Measurements from ENCODE around the gene MYH11.
A peak's percentile ranks its signal among the peaks of the same experiment; 100 is the strongest.
"Not testable (repeated sequence)": the region's sequence is repeated elsewhere in the genome, so short reads cannot be mapped to it uniquely, and the experiment has no call there.

MYH11 gene

GRCh38 chr16:15742716-15743115 is 114.1 kb downstream of the MYH11 start:
- no peak for DNase-seq

- DNase-seq, result no peak
These were observed 115.5 kb downstream of the MYH11 start for GRCh38 chr16:15741207-15741871.

- DNase-seq, result no peak
These were observed 116.9 kb downstream of the MYH11 start for GRCh38 chr16:15739950-15740349.

GRCh38 chr16:15739464-15739863 is 117.4 kb downstream of the MYH11 start:
- no peak for DNase-seq

GRCh38 chr16:15737140-15737644 is 119.6 kb downstream of the MYH11 start:
- no peak for DNase-seq

- no peak for DNase-seq
These were observed 120.3 kb downstream of the MYH11 start for GRCh38 chr16:15736529-15736928.

- DNase-seq, result no peak
These were observed 121.2 kb downstream of the MYH11 start for GRCh38 chr16:15735610-15736009.

- DNase-seq, result no peak
These were observed 124.4 kb downstream of the MYH11 start for GRCh38 chr16:15732416-15732815.

GRCh38 chr16:15729152-15729551 is 127.7 kb downstream of the MYH11 start:
- DNase-seq, result no peak

GRCh38 chr16:15727697-15728096 is 129.1 kb downstream of the MYH11 start:
- not testable (repeated sequence) for DNase-seq

- no peak for DNase-seq
These were observed 130.1 kb downstream of the MYH11 start for GRCh38 chr16:15726715-15727114.

GRCh38 chr16:15725641-15726240 is 131.1 kb downstream of the MYH11 start:
- no peak for DNase-seq

GRCh38 chr16:15723808-15724207 is 133.0 kb downstream of the MYH11 start:
- no peak for DNase-seq

GRCh38 chr16:15721018-15721417 is 135.8 kb downstream of the MYH11 start:
- no peak for DNase-seq

- DNase-seq, result no peak
These were observed 140.0 kb downstream of the MYH11 start for GRCh38 chr16:15716694-15717447.

- no peak for DNase-seq
These were observed 141.6 kb downstream of the MYH11 start for GRCh38 chr16:15715221-15715620.

GRCh38 chr16:15714393-15715172 is 142.2 kb downstream of the MYH11 start:
- no peak for DNase-seq

GRCh38 chr16:15708997-15709396 is 147.8 kb downstream of the MYH11 start:
- no peak for DNase-seq

- DNase-seq, result no peak
These were observed 148.7 kb downstream of the MYH11 start for GRCh38 chr16:15708096-15708495.

- DNase-seq, result no peak
These were observed 149.5 kb downstream of the MYH11 start for GRCh38 chr16:15707332-15707731.

GRCh38 chr16:15705064-15705565 is 151.7 kb downstream of the MYH11 start:
- no peak for DNase-seq

GRCh38 chr16:15704545-15704987 is 152.3 kb downstream of the MYH11 start:
- DNase-seq, result peak; percentile 80

Measured in CD4-positive, alpha-beta T cell treated with Interleukin-10 for 1 hour (primary cell).